Mesothelial cell of epicardium (in vitro differentiated cells): Measurements from ENCODE around the gene RPL18A. TPM values are rescaled to one million over a fixed set of nuclear protein-coding genes. Genes with fewer than 3 reads are reported as not detected.

Source experiments
- DNase-seq, 2 experiments: peaks; one replicate each; pipeline ENCODE4 v3.0.0; 2021; ENCODE audit warnings: low spot score in 2 of 2; ENCODE audit not compliant: unreplicated experiment in 2 of 2
- H3K27ac Mint-ChIP-seq: 2 replicates; pipeline ENCODE4 v1.8.0; 2021; ENCODE audit warnings: mixed read lengths
- H3K27me3 Mint-ChIP-seq: 2 replicates; pipeline ENCODE4 v1.8.0; 2021; ENCODE audit warnings: low read depth, mixed read lengths
- H3K36me3 Mint-ChIP-seq: 2 replicates; pipeline ENCODE4 v1.8.0; 2021; ENCODE audit warnings: mixed read lengths
- H3K4me1 Mint-ChIP-seq: 2 replicates; pipeline ENCODE4 v1.8.0; 2021; ENCODE audit warnings: mixed read lengths
- H3K4me3 Mint-ChIP-seq: 2 replicates; pipeline ENCODE4 v1.8.0; 2021; ENCODE audit warnings: mild to moderate bottlenecking, moderate library complexity, mixed read lengths
- H3K9me3 Mint-ChIP-seq: 2 replicates; pipeline ENCODE4 v1.8.0; 2021; ENCODE audit warnings: mixed read lengths
- total RNA-seq: library from RNA; stranded (reverse); gene quantifications from 3 replicates; pipeline ENCODE4 v1.2.1, GENCODE V29; 2021
- TF ChIP-seq, protein P1 (sequence below): fragments of 200-600 bp; sonication (generic); IDR thresholded peaks from one replicate; pipeline ENCODE4 v1.5.0; 2021; ENCODE audit warnings: antibody characterized with exemption; ENCODE audit not compliant: unreplicated experiment

RPL18A gene
- total RNA-seq, 1 donor from 2014 or later = 1,706 TPM

- H3K9me3 Mint-ChIP-seq = no peaks in the 10 kb centered on the region
- H3K27me3 Mint-ChIP-seq = peaks cover 4% of the 10 kb centered on the region
- peaks cover 18% of the 10 kb centered on the region for H3K36me3 Mint-ChIP-seq
- H3K4me3 Mint-ChIP-seq = peak overlapping the region; percentile 46
- H3K27ac Mint-ChIP-seq = no peak overlapping the region
- H3K4me1 Mint-ChIP-seq = peaks cover 22% of the 10 kb centered on the region
- TF ChIP-seq, protein P1, sequence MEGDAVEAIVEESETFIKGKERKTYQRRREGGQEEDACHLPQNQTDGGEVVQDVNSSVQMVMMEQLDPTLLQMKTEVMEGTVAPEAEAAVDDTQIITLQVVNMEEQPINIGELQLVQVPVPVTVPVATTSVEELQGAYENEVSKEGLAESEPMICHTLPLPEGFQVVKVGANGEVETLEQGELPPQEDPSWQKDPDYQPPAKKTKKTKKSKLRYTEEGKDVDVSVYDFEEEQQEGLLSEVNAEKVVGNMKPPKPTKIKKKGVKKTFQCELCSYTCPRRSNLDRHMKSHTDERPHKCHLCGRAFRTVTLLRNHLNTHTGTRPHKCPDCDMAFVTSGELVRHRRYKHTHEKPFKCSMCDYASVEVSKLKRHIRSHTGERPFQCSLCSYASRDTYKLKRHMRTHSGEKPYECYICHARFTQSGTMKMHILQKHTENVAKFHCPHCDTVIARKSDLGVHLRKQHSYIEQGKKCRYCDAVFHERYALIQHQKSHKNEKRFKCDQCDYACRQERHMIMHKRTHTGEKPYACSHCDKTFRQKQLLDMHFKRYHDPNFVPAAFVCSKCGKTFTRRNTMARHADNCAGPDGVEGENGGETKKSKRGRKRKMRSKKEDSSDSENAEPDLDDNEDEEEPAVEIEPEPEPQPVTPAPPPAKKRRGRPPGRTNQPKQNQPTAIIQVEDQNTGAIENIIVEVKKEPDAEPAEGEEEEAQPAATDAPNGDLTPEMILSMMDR = no peak
- DNase-seq = no peak
Observed at GRCh38 chr19:17862711-17863519, 3.2 kb downstream of the RPL18A start.

DNA sequence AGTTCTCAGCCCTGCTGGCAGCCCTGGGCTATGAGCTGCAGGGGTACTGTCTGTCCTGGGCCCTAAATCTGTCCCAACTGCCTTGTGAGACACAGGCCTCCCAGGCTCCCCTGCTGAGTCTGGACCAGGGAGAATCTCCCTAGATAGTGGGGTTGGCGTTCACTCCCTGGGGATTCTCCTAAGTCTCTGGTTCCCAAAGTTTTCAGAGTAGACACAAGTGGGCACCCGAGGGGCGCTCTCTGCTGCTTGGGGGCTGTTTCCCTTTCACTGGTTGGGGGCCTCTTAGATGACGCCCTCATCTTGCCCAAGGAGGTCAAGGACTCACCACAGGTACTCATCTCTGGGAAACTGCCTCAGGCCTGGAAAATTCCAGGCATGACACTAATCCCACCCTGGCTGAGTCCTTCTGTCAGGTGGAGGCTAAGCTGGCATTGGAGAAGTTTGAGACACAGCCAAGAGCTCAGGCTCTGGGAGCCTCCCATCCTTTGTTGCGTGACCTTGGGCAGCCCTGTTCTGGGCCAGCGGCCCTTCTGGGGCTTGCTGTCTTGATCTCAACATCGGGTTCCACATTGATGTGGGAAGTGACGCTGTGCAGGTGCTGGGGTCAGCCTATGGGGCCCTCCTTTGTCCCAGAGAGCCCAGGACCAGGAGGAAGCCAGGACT lies 3.9 kb downstream of the RPL18A start:
- Mint-ChIP-seq H3K9me3 (no peaks in the 10 kb centered on the region), H3K4me1 (peaks cover 22% of the 10 kb centered on the region), H3K27ac (no peak overlapping the region), H3K27me3 (peaks cover 11% of the 10 kb centered on the region), H3K36me3 (peaks cover 18% of the 10 kb centered on the region), H3K4me3 (peak overlapping the region; percentile 46)
- TF ChIP-seq, protein P1 = no peak
- DNase-seq = no peak

DNA sequence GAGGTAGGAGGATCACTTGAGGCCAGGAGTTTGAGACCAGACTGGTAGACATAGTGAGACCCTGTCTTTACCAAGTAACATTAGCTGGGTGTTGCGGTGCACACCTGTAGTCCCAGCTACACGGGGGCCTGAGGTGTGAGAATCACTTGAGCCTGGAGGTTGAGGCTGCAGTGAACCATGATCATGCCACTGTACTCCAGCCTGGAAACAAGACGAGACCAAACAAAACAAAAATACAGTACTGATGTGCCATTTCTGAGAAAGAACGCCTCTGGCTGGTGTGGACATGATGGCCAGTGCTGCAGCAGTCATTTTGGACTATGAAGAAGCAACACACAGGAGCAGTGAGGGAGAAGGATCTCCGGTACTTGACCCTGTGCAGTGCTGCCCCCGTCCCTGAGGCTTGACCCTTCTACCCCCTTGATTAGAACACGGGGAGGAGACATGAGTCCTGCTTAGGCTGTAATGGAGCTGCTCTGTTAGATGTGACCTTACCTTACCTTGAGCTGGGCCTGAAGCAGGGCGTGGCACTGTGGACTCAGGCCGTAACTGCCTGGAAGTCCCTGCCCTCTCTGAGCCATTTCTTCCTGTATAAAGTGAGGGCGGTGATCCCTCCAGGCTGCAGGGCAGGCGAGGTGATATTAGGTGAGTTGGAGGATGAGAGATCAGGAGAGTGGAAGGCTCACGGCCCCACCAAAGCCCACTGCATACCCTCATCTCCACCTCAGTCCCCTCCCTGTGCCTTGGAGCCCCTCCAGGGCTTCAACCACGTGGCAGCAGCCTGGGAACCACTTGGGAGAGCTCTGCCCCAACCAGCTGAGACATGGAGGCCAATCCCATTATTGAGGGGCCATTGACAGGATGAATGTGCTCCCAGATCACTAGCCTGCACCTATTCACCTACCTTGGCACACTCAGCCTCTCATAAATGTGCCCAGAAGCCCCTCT lies 5.9 kb downstream of the RPL18A start:
- TF ChIP-seq, protein P1 = no peak
- Mint-ChIP-seq H3K4me1 (peaks cover 11% of the 10 kb centered on the region), H3K9me3 (no peaks in the 10 kb centered on the region), H3K36me3 (peaks cover 18% of the 10 kb centered on the region), H3K27me3 (peaks cover 31% of the 10 kb centered on the region), H3K4me3 (no peak overlapping the region), H3K27ac (no peak overlapping the region)
- DNase-seq = no peak

DNA sequence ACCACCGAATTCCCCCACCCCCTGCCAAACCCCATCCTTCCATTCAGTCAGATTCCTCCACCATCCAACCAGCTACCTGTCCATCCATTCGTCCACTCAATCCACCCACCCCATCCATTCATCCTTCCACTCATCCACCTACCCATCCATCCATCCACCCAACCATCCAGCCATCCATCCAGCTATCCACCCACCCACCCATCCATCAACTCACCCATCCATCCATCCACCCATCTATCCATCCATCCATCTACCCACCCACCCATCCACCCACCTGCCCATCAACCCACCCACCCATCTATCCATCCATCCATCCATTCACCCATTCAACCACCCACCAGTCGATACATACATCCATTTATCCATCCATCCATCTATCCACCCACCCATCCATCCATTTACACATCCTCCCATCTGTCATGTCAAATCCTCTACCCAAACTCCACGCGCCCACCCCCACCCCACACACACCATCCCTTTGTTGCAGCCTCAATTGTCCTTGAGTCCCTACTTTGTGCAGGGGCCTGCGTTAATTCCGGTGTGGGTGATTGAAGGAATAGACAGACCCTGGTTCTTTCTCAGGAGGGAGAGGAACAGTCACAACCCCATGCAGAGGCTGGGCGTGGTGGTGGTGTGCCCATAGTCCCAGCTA lies 6.7 kb downstream of the RPL18A start:
- Mint-ChIP-seq H3K36me3 (peaks cover 13% of the 10 kb centered on the region), H3K4me3 (no peak overlapping the region), H3K27ac (no peak overlapping the region), H3K9me3 (no peaks in the 10 kb centered on the region), H3K27me3 (peaks cover 39% of the 10 kb centered on the region), H3K4me1 (peaks cover 3% of the 10 kb centered on the region)
- DNase-seq = no peak
- TF ChIP-seq, protein P1 = no peak

DNA sequence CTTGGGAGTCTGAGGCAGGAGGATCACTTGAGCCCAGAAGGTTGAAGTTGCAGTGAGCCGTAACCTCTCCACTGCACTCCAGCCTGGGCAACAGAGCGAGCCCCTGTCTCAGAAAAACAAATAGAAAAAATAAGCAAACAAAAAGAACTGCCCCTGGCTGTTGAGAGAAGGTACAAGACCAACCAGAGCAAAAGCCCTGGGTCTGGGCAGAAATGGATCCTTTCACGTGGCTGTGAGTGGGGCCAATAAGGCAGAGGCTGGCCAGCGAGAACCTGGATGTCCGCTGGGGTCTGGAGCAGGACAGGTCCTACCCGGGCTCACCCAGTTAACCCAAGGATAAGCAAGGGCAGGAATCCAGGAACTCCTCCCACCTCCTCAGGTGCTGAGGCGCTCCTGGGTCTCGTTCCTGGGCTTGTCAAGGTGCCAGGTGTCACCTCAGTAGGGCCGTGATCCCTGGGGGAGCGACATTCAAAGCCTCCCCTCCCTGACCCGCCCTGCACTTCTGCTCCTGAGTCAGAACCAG lies 7.3 kb downstream of the RPL18A start:
- Mint-ChIP-seq H3K4me3 (no peak overlapping the region), H3K4me1 (no peaks in the 10 kb centered on the region), H3K9me3 (no peaks in the 10 kb centered on the region), H3K27ac (no peak overlapping the region), H3K36me3 (peaks cover 11% of the 10 kb centered on the region), H3K27me3 (peaks cover 44% of the 10 kb centered on the region)
- DNase-seq = no peak
- TF ChIP-seq, protein P1 = no peak
